Stimulated activated CD4-positive, alpha-beta T cell treated with anti-CD3 and anti-CD28 coated beads, Interleukin-15, amount 100 ng/mL, for 48 hours (primary cell): Measurements from ENCODE around the gene ST8SIA1.

ENCODE experiments used
- DNase-seq, 2 donors: peaks; one replicate each; pipeline ENCODE4 v3.0.0-alpha.2; 2020; ENCODE audit warnings: low read depth in 2 of 2

ST8SIA1 gene

DNA sequence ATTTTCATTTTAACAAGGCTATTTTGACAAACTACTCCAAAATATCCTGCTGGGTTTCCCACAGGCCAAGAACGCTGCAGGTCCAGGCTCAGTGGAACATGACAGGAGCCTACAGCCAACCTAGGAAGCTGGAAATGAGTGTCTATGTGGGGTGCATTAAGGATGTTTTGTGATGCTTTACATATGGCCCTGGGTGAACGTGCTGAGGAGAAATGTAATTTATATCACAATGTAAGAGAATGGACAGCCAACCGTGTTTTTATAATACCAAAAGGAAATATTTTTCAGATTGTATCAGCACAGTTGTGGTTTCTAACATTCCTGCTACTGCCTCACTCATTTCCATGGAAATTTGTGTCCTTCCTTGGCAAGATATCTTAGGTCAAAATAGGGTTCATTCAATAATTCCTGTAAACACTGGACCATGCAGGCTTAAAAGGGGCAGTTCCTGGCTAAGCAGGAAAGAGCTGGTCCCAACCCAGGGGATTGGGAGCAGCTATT, 51.5 kb downstream of the ST8SIA1 start:
- DNase-seq = no peak

GRCh38 chr12:22282283-22282682, 52.2 kb downstream of the ST8SIA1 start:
- no peak for DNase-seq

GRCh38 chr12:22276867-22277266, 57.6 kb downstream of the ST8SIA1 start:
- no peak for DNase-seq

DNA sequence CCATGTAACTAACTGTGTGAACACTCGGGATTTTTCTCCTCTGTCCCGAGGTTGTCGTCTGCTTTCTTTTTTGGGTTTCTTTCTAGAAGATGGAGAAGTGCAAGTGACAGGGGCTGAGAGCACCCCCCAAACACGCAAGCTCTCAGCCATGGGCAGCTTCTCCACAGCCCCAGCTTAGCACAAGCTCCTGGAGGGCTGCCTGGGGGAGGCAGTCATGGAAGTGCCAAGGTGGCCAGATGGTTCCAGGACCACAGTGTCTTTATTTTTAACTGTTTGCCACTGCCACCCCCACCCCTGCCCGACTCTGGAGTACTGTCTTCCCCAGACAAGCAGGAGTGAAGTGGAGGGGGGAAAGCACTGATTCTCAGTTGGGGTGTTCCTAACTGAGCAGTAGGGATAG, 58.2 kb downstream of the ST8SIA1 start:
- DNase-seq = no peak

- no peak for DNase-seq
Observed at GRCh38 chr12:22275843-22276242, 58.7 kb downstream of the ST8SIA1 start.

DNA sequence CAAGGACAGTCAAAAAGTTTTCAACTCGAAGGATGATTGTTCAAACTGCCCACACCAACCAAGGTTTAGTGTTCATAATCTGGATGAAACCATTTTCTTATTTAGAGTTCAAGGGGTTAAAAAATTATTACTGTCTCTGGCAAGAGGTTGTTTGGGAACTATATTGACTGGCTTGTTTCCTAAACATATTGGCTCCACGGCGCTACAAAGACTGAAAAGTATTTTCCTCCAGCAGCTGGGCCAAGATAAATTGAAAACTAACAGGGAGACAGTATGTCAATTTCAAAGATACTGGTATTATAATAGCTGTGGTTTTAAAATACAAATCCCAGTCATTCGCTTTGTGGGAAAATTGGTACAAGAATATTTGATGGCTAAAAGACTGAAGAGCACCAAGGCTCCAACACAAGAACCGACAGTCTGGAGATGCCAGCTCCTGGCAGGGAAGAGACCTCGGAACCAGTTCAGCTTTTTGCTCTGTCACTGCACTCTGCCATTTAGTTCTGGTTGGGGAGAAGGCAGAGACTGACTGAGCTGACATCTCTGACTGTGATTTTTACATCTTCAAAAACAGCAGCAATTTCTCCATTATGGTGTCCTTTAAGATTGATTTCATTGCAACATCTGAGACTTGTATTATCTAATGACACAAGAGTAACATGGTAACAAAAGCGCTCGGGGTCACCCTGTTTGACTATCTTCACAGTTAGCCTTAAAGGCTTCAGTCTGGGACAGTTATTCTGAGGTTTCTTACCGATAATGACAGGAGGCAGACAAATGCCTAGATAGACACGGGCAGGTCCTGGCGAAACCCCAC, 62.0 kb downstream of the ST8SIA1 start:
- no peak for DNase-seq

DNA sequence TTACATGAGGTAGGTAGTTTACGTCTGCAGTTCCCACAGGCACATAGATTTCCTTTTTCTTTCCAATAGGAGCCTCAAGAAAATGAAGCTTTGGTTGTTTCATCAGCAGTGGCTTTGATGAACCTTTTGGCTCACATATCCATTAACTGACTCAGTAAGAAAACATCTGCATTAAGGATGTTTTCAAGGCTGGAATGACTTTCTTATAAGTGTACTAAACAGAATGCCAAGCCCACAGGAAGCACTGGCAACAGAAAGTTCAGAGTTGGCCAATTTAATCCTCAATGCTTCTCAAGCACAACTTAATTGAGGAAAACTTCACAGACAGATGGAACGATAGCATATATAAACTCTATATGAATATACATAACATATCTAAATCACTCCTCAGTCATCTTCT, 63.5 kb downstream of the ST8SIA1 start:
- DNase-seq = no peak

- no peak for DNase-seq
Observed at GRCh38 chr12:22268973-22269372, 65.5 kb downstream of the ST8SIA1 start.

- DNase-seq = no peak
Observed at GRCh38 chr12:22268406-22268805, 66.1 kb downstream of the ST8SIA1 start.

DNA sequence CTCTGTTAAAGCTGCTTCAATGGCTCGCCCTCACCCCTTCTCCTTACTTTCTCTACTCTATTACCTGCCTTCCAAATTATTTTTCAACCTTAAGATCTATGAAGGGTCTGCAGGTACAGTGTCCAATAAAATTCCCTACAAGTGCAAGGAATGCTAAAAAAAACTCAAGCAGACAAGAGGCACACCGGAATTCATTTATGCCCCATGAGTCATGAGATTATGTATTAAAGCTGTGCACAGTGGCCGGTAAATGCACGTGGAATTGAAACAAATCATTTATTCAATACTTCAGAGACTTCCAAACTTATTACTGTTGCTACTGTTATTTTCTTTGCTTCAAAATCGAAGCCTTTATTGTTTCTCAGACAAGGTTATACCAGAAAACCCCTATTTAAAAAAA, 68.4 kb downstream of the ST8SIA1 start:
- no peak for DNase-seq

DNA sequence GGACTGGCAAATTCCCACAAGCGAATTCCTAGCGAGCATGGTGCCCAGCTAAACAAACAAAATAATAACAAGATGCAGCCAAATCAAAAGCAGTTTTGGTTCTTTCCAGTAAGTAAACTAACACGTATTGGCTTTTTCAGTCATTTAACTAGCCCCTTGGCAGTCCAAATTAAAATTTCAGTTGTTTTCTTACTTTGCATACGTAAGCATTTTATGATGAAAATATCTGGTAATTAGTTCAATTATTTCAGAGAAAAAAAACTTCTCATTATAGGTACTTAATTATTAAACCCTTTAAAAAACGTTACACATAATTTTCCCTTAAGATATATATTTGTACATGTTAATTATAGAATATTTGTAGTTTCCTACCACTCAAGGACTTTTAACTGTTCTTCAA, 70.1 kb downstream of the ST8SIA1 start:
- DNase-seq = no peak

DNA sequence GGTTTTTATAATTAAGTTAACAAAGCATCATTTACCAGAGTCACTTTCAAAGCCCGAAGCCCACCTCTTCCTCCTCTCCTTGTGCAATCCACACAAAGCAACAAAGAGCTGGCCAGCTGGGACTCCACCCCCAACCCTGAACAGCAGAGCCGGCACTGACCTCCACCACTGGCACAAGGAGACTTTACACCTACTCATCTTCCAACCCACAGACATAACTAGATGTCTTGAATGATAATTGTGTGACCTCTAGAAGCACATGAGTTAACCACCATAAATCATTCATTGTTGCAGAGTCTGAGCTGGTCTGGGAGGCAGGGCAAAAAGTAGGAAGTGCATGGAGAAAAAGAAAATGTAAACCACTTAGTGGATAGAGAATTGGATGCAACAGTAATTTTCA, 72.2 kb downstream of the ST8SIA1 start:
- DNase-seq = no peak

DNA sequence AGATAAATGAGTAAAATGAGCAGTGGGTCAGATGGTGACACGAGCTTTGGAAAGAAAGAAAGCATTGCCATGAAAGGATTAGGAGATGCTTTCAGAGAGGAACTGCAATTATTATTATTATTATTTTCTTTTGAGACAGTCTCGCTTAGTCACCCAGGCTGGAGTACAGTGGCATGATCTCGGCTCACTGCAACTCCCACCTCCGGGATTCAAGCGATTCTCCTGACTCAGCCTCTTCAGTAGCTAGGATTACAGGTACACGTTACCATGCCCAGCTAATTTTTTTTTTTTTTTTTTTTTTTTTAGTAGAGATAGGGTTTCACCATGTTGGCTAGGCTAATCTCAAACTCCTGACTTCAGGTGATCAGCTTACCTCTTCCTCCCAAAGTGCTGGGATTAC, 77.4 kb downstream of the ST8SIA1 start:
- no peak for DNase-seq

- DNase-seq = no peak
Observed at GRCh38 chr12:22256605-22257004, 77.9 kb downstream of the ST8SIA1 start.

DNA sequence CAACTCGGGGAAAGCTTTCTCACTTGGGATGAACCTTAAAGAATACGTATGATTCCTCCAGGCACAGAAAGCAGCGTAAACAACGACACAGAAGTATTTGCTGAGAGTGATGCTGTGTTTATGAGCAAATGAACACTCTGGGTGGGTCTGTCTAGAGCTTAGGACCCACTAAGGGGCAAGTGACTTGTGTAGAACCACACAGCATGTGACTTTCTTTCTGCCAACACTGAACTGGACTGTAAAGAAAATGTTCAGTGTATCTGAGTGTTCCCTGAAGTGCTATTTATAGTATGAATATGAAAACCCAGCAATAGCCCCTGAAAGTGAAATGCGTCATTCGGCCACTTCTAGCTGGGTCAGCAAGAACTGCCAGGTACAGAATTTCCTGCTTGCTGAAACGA, 78.5 kb downstream of the ST8SIA1 start:
- no peak for DNase-seq

GRCh38 chr12:22255097-22255496, 79.4 kb downstream of the ST8SIA1 start:
- DNase-seq = no peak

DNA sequence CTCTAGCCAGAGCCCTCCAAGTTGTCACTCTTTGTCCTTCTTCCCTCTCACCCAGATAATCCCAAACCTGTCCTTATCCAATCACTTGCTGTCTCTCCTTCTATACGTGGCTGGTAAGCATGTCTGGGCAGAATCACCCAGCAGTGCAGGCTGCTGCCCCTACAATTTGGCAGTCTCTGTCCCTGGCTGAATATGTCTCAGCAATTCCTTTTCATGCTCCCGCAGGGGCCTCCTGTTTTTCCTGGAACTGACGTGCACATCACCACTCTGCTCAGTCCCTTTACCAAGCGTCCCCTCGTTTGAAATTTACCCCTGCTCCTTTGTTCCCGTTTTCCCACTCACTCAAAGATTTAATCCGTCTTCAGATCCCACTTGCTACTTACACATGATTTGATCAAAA, 80.0 kb downstream of the ST8SIA1 start:
- no peak for DNase-seq

DNA sequence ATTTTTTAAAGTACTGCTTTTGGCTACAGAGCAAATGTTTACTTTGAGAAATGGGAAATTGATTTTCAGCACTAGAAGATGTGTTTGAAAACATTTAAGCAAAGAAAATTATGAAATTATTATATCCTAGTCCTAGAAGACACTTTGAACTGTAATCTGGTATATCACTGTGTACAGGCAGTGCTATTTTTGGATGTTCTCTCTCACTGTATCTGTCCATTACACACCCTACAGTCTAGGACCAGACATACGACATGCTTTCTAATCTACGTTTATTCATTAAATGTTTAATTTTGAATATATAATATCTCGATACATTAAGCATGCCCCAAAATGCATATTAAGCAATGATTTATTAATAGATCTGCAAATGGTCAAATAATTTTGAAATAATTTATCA, 82.5 kb downstream of the ST8SIA1 start:
- DNase-seq = no peak

DNA sequence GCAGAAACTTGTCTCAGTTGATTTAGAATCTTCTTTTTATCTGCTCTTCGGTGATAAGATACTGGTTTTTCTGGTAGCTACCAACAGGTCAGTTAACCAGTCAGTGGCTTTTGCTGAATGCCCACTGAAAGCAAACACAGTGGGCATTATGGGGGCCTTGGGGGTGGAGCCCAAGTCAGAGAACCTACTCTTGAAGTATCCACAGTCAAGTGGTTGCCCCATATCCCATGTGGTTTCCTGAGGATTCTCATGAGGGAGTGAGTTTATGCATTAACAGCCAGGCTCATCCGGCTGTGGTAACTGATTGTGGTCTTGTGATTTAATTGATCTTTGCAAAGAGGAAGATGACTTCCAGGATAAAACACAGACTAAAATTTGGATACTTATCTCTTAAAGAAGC, 83.7 kb downstream of the ST8SIA1 start:
- DNase-seq = no peak

DNA sequence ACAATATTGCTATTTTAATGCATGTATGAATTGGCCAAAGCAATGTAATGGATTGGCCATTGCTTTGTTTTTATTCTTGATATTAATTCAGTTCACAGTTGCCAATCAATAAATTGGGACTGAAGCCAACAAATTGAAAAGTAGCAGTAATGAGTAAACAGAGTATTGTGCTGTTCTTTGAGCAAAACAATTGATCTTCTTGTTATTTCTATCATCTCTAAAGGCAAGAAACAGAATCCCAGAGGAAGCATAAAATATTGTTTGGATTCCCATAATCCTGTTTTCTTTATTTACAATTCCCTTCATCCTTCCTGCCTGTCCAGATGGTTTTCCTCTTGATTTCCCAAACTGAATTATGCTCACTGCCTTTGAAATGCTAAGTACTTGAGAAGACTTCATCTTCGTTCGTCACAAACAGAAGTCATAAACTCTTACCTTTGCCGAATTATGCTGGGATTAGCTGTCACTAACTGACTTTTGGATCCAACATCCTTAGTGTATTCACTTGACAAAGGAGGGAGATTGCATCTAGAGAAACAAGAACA, 85.9 kb downstream of the ST8SIA1 start:
- no peak for DNase-seq

GRCh38 chr12:22248121-22248520, 86.4 kb downstream of the ST8SIA1 start:
- no peak for DNase-seq

GRCh38 chr12:22246217-22246846, 88.2 kb downstream of the ST8SIA1 start:
- no peak for DNase-seq

DNA sequence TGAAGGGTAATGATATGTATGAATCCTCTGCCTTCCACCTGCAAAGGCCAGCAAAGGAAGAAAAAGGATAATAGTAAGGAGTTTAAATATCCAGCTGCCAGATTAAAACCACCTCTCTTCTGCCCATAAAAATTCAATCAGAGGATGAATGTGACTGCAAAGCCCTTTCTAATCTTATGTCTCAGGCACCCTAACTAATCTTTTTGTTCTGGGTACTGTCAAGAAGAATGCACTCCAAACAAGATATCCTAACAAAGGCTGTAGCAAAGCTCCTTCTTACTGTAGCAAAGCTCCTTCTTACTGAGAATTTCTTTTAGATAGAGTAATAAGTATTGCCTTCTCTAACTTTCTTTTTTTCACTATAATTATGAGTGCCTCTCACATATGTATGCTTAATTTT, 91.8 kb downstream of the ST8SIA1 start:
- DNase-seq = no peak
